ENCODE results near the gene S100PBP.

DNA sequence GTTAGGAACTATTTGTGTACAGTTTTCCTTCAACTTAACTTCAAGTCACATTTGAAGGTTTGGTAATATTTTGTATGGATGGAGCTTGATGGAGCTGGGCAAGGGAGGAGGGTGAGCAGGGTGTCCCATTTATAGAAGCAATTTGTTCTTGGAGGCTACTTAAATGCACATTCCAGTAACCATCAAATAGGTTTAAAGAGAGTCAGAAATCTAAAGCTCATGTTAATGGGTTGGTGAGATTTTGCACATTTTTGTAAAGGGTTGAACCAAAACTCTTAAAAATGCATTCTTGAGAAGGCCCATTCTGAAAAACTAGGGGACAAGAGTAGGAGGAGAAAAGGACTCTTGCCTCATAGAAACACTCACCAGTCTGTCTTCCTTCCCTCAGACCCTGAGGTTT, 43.1 kb downstream of the S100PBP start:
- TF ChIP-seq, protein P1, sequence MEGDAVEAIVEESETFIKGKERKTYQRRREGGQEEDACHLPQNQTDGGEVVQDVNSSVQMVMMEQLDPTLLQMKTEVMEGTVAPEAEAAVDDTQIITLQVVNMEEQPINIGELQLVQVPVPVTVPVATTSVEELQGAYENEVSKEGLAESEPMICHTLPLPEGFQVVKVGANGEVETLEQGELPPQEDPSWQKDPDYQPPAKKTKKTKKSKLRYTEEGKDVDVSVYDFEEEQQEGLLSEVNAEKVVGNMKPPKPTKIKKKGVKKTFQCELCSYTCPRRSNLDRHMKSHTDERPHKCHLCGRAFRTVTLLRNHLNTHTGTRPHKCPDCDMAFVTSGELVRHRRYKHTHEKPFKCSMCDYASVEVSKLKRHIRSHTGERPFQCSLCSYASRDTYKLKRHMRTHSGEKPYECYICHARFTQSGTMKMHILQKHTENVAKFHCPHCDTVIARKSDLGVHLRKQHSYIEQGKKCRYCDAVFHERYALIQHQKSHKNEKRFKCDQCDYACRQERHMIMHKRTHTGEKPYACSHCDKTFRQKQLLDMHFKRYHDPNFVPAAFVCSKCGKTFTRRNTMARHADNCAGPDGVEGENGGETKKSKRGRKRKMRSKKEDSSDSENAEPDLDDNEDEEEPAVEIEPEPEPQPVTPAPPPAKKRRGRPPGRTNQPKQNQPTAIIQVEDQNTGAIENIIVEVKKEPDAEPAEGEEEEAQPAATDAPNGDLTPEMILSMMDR (conservative IDR thresholded peaks at IDR 0.05 in 1 of 2, IDR thresholded peaks at IDR 0.05 in 1 of 2; ENCODE audit: low read depth in 1 of 2, low read length in 2 of 2), result no peak
- no peak for TF ChIP-seq EZH2 (IDR thresholded peaks at IDR 0.05; ENCODE audit: low read length, missing control alignments)
